ENCODE results near the gene TBCE.

DNA sequence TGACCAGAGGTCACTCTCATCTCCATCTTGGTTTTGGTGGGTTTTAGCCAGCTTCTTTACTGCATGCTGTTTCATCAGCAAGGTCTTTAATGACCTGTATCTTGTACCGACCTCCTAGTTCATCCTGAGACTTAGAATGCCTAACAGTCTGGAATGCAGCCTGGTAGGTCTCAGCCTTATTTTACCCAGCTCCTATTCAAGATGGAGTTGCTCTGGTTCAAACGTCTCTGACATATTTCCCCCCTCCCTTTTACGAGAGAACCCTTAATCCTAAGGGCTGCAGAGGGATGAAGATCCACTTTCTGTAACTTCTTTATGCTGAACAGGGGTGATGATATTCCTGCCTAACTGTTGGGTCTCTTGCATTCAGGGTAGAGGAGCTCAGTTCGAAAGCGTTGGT, 43.2 kb downstream of the TBCE start:
- TF ChIP-seq, protein P1, sequence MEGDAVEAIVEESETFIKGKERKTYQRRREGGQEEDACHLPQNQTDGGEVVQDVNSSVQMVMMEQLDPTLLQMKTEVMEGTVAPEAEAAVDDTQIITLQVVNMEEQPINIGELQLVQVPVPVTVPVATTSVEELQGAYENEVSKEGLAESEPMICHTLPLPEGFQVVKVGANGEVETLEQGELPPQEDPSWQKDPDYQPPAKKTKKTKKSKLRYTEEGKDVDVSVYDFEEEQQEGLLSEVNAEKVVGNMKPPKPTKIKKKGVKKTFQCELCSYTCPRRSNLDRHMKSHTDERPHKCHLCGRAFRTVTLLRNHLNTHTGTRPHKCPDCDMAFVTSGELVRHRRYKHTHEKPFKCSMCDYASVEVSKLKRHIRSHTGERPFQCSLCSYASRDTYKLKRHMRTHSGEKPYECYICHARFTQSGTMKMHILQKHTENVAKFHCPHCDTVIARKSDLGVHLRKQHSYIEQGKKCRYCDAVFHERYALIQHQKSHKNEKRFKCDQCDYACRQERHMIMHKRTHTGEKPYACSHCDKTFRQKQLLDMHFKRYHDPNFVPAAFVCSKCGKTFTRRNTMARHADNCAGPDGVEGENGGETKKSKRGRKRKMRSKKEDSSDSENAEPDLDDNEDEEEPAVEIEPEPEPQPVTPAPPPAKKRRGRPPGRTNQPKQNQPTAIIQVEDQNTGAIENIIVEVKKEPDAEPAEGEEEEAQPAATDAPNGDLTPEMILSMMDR (conservative IDR thresholded peaks at IDR 0.05 in 1 of 2, IDR thresholded peaks at IDR 0.05 in 1 of 2; ENCODE audit: low read depth in 1 of 2, low read length in 2 of 2) = no peak
- TF ChIP-seq EZH2 (IDR thresholded peaks at IDR 0.05; ENCODE audit: low read length, missing control alignments) = no peak
